HepG2 (cell line): Measurements from ENCODE around the gene NDEL1. TPM values are rescaled to one million over a fixed set of nuclear protein-coding genes. Genes with fewer than 3 reads are reported as not detected.
A peak's percentile ranks its signal among the peaks of the same experiment; 100 is the strongest.

Experiments used
- ATAC-seq: fragments of 200-7000 bp; cut with Tn5 transposase; 3 replicates; pipeline ENCODE4 v1.9.1; 2020; ENCODE audit warnings: mild to moderate bottlenecking, moderate library complexity
- BruUV-seq: library from RNA; stranded (reverse); fragments of 400-500 nt; replicated peaks from 2 replicates; lab custom pipeline; 2021; lab: Mats Ljungman, UMichigan
- CTCF ChIA-PET: fragments of 300-600 bp; formaldehyde crosslinking; extraction: SDS; loops from one replicate; lab custom pipeline; 2021; ENCODE audit warnings: low total read pairs, inconsistent platforms, low intra/inter-chr PET ratio; lab: Yijun Ruan, JAX
- POLR2A ChIA-PET: fragments of 350-600 bp; sonication (Branson Sonifier 250); formaldehyde crosslinking; loops from one replicate; lab custom pipeline; 2020; ENCODE audit warnings: antibody characterized with exemption, inconsistent platforms; lab: Yijun Ruan, JAX
- DNase-seq: peaks from one replicate; pipeline ENCODE4 v3.0.0-alpha.2; 2015; ENCODE audit warnings: low spot score
- FAIRE-seq: peaks from 3 replicates; lab custom pipeline; 2011; peaks lifted over from hg19 to GRCh38; lab: Jason Lieb, UNC
- H2AFZ ChIP-seq: one replicate; pipeline ENCODE4 v1.6.1; 2011; ENCODE audit warnings: low read length, inconsistent platforms
- H3K27ac ChIP-seq: fragments of 300-600 bp; 3 replicates; pipeline ENCODE4 v1.8.0; 2011; ENCODE audit warnings: mixed run types, mild to moderate bottlenecking, mixed read lengths, low read length, inconsistent platforms; ENCODE audit not compliant: insufficient read depth; ENCODE audit errors: extremely low read length
- H3K27me3 ChIP-seq, 2 experiments: fragments of 200-600 bp in 1 of 2; 2 replicates in 1 of 2; 3 replicates in 1 of 2; pipeline versions ENCODE4 v1.6.0 to v1.8.0; 2011; ENCODE audit warnings: low read length in 2 of 2, mild to moderate bottlenecking in 2 of 2, moderate library complexity in 2 of 2, inconsistent platforms in 1 of 2; ENCODE audit not compliant: insufficient read depth in 2 of 2, control insufficient read depth in 1 of 2
- H3K36me3 ChIP-seq, 2 experiments: fragments of 200-600 bp in 1 of 2; replicated peaks in 1 of 2; 2 replicates in 1 of 2; 3 replicates in 1 of 2; pipeline versions ENCODE4 v1.5.1 to v1.8.0; 2011; ENCODE audit warnings: low read length in 2 of 2, inconsistent platforms in 1 of 2; ENCODE audit not compliant: insufficient read depth in 2 of 2, control insufficient read depth in 1 of 2
- H3K4me1 ChIP-seq: 2 replicates; pipeline ENCODE4 v1.5.1; 2012; ENCODE audit warnings: low read length, inconsistent platforms; ENCODE audit not compliant: insufficient read depth
- H3K4me2 ChIP-seq: 2 replicates; pipeline ENCODE4 v1.6.0; 2011; ENCODE audit warnings: low read depth, low read length, inconsistent platforms
- H3K4me3 ChIP-seq, 3 experiments: fragments of 200-600 bp in 1 of 3; sonication (generic), shearing (Covaris generic) in 1 of 3; replicated peaks in 1 of 3; 2 replicates each; pipeline ENCODE4 v1.5.1; 2011 to 2016; ENCODE audit warnings: low read length in 3 of 3, inconsistent platforms in 2 of 3, low read depth in 2 of 3, mild to moderate bottlenecking in 2 of 3, control low read depth in 1 of 3, mixed read lengths in 1 of 3; ENCODE audit not compliant: insufficient read depth in 1 of 3
- H3K79me2 ChIP-seq: one replicate; pipeline ENCODE4 v1.6.1; 2011; ENCODE audit warnings: low read length, inconsistent platforms; ENCODE audit not compliant: insufficient read depth
- H3K9ac ChIP-seq: 2 replicates; pipeline ENCODE4 v1.6.0; 2011; ENCODE audit warnings: mild to moderate bottlenecking, low read depth, low read length, inconsistent platforms; ENCODE audit not compliant: insufficient read depth
- H3K9me3 ChIP-seq: 2 replicates; pipeline ENCODE4 v1.5.1; 2012; ENCODE audit warnings: mild to moderate bottlenecking, low read length
- H4K20me1 ChIP-seq: 2 replicates; pipeline ENCODE4 v1.6.0; 2011; ENCODE audit warnings: inconsistent platforms, mild to moderate bottlenecking, low read length, moderate library complexity; ENCODE audit not compliant: insufficient read depth
- CENPX ChIP-seq: sonication (generic); formaldehyde crosslinking; IDR thresholded peaks from 2 replicates; pipeline ENCODE4 v1.9.0; 2021; ENCODE audit warnings: mild to moderate bottlenecking, missing genetic modification reagents, moderate library complexity
- ERF ChIP-seq: IDR thresholded peaks from 2 replicates; pipeline ENCODE4 v1.6.1; 2018; ENCODE audit warnings: missing biosample characterization, missing genetic modification reagents
- FOSL2 ChIP-seq: sonication (generic); formaldehyde crosslinking; IDR thresholded peaks from 2 replicates; pipeline ENCODE4 v1.4.0; 2020; ENCODE audit warnings: missing genetic modification reagents
- FOXP4 ChIP-seq: sonication (generic); formaldehyde crosslinking; IDR thresholded peaks from 2 replicates; pipeline ENCODE4 v1.4.0; 2020; ENCODE audit warnings: missing genetic modification reagents
- HDAC1 ChIP-seq: sonication (generic); formaldehyde crosslinking; IDR thresholded peaks from 2 replicates; pipeline ENCODE4 v1.5.1; 2020; ENCODE audit warnings: mild to moderate bottlenecking, missing genetic modification reagents
- KAT8 ChIP-seq: IDR thresholded peaks from 2 replicates; pipeline ENCODE4 v1.6.1; 2016; ENCODE audit warnings: missing genetic modification reagents, missing compliant biosample characterization
- MTA3 ChIP-seq: sonication (generic); formaldehyde crosslinking; IDR thresholded peaks from 2 replicates; pipeline ENCODE4 v1.4.0; 2020; ENCODE audit warnings: missing genetic modification reagents
- NCOA2 ChIP-seq: sonication (generic); formaldehyde crosslinking; IDR thresholded peaks from 2 replicates; pipeline ENCODE4 v1.8.0; 2022; ENCODE audit warnings: inconsistent platforms
- NFIC ChIP-seq: IDR thresholded peaks from 2 replicates; pipeline ENCODE4 v1.6.1; 2012; ENCODE audit warnings: mild to moderate bottlenecking, low read length, inconsistent platforms
- PRMT3 ChIP-seq: sonication (generic); formaldehyde crosslinking; IDR thresholded peaks from 2 replicates; pipeline ENCODE4 v1.8.1; 2022; ENCODE audit warnings: low read depth, mild to moderate bottlenecking, moderate library complexity, missing genetic modification reagents, borderline replicate concordance
- SNAPC5 ChIP-seq: sonication (generic); formaldehyde crosslinking; IDR thresholded peaks from 2 replicates; pipeline ENCODE4 v1.8.1; 2023; ENCODE audit warnings: mild to moderate bottlenecking, missing genetic modification reagents, borderline replicate concordance
- ZC3H4 ChIP-seq: sonication (generic); formaldehyde crosslinking; IDR thresholded peaks from 2 replicates; pipeline ENCODE4 v1.4.0; 2020; ENCODE audit warnings: missing genetic modification reagents, borderline replicate concordance
- ZFP36L2 ChIP-seq: sonication (generic); formaldehyde crosslinking; IDR thresholded peaks from 2 replicates; pipeline ENCODE4 v1.4.0; 2020; ENCODE audit warnings: missing genetic modification reagents
- ZNF124 ChIP-seq: sonication (generic); formaldehyde crosslinking; IDR thresholded peaks from 2 replicates; pipeline ENCODE4 v1.4.0; 2020; ENCODE audit warnings: missing genetic modification reagents
- ZNF382 ChIP-seq: sonication (generic); formaldehyde crosslinking; IDR thresholded peaks from 2 replicates; pipeline ENCODE4 v1.5.0; 2020; ENCODE audit warnings: missing genetic modification reagents, mild to moderate bottlenecking, borderline replicate concordance
- ZNF557 ChIP-seq: sonication (generic); formaldehyde crosslinking; IDR thresholded peaks from 2 replicates; pipeline ENCODE4 v1.4.0; 2020; ENCODE audit warnings: missing genetic modification reagents
- ZSCAN9 ChIP-seq: IDR thresholded peaks from 2 replicates; pipeline ENCODE4 v1.6.1; 2016; ENCODE audit warnings: borderline replicate concordance
- WGBS: methylation state at CpG from one replicate; pipeline ENCODE4 v1.1.6; 2017; ENCODE audit warnings: low lambda C conversion rate; 5-methylcytosine and 5-hydroxymethylcytosine counted together
- in situ Hi-C: cut with HindIII; loops from 2 replicates; pipeline ENCODE4 v1.10.0; 2017; ENCODE audit warnings: low pct_unique_long_range_greater_than_20kb; ENCODE audit not compliant: extremely low pct_ligation_motif_present
- intact Hi-C: fragments of 100-400 bp; cut with micrococcal nuclease; formaldehyde crosslinking; loops from one replicate; pipeline ENCODE4 v1.10.0; 2022; ENCODE audit not compliant: unreplicated experiment
- polyA plus RNA-seq, 8 experiments: library from polyadenylated mRNA; depleted of rRNA in 3 of 8; stranded (reverse) in 7 of 8; unstranded in 1 of 8; fragments of >200 nt; fragmentation: Illumina TruSeq in 4 of 8; extraction: Trizol in 4 of 8; gene quantifications; 2 replicates each; pipeline versions ENCODE4 v1.2.1 to v1.2.3, GENCODE V29; 2011 to 2016; ENCODE audit warnings: low read depth in 4 of 8, missing spikeins in 1 of 8, mixed read lengths in 1 of 8; ENCODE audit not compliant: insufficient read depth in 1 of 8
- total RNA-seq, 5 experiments: library from RNA; depleted of rRNA; stranded (reverse); fragments of >200 nt; fragmentation: Illumina TruSeq; extraction: Trizol; gene quantifications; 2 replicates each; pipeline ENCODE4 v1.2.3, GENCODE V29; 2016; ENCODE audit warnings: low read depth in 1 of 5
- TF ChIP-seq, protein P1 (sequence below): sonication (generic); formaldehyde crosslinking; IDR thresholded peaks from 2 replicates; pipeline ENCODE4 v1.9.0; 2021; ENCODE audit warnings: missing genetic modification reagents, mild to moderate bottlenecking, borderline replicate concordance
- TF ChIP-seq, protein P2 (sequence below): IDR thresholded peaks from 2 replicates; pipeline ENCODE4 v1.6.1; 2016; ENCODE audit warnings: mild to moderate bottlenecking

The NDEL1 gene
- total and polyA plus RNA-seq, 2 of the 13 experiments (the other 11 are each of a cell fraction or from before 2014, with no cell fraction given) = 59.8 to 153 TPM

- TF ChIP-seq HDAC1 (no peak), NFIC (no peak), KAT8 (CRISPR knock-in tag) (no peak), CENPX (CRISPR knock-in tag) (no peak), ZC3H4 (no peak), ZNF382 (no peak), MTA3 (no peak), ZNF124 (CRISPR knock-in tag) (no peak), SNAPC5 (CRISPR knock-in tag) (no peak), ZFP36L2 (CRISPR knock-in tag) (no peak)
- TF ChIP-seq, all 625 proteins: peak for 0
Measured at GRCh38 chr17:8447799-8448198, 12.1 kb downstream of the NDEL1 start (continued).

DNA sequence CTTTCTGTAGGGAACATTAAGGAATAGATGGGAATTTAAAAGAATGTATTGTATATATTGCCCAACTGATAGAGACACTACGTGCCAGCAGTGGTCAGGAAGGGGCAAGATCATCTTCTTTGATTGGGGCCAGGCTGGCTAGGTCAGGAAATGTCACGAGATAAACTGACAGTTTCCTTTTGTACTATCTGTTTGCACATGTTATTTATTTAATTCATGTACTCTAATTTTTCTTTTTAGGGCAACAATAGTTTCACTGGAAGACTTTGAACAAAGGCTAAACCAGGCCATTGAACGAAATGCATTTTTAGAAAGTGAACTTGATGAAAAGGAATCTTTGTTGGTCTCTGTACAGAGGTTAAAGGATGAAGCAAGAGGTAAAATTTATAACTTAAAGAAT is 12.6 kb downstream of the NDEL1 start:
- H3K9me3 ChIP-seq = no peaks in the 10 kb centered on the region
- CTCF ChIA-PET = no interaction called here
- H3K4me3 ChIP-seq = peak overlapping the region in 1 of 3 experiments; percentile 31; a peak in 1 of 6 replicates
- H3K36me3 ChIP-seq = peaks cover 8 to 38% of the 10 kb centered on the region in 2 experiments
- BruUV-seq = no TSS peak
- H4K20me1 ChIP-seq = peaks cover 7% of the 10 kb centered on the region; the same call in 1 of the 2 replicates
- ATAC-seq (peak; percentile 75), FAIRE-seq (peak; percentile 34), DNase-seq (peak; percentile 83)
- POLR2A ChIA-PET = interaction anchor here (0.9 to 2.3 kb wide), 2 partner anchors 11 to 28 kb away, joined by 5 read pairs; no protein-coding TSS in a partner anchor
- no peak overlapping the region for H2AFZ ChIP-seq
- H3K79me2 ChIP-seq = peaks cover 22% of the 10 kb centered on the region
- peak overlapping the region; percentile 20; the same call in 1 of the 2 replicates for H3K9ac ChIP-seq
- H3K27me3 ChIP-seq = no peaks in the 10 kb centered on the region
- 3% methylated on average over 3 of the region's 3 CpGs for WGBS
- peak overlapping the region; percentile 30 for H3K4me2 ChIP-seq
- peaks cover 80% of the 10 kb centered on the region for H3K4me1 ChIP-seq
- intact Hi-C loops (loop anchor here (5.0 kb wide), 1 partner anchor 36 kb away; no protein-coding TSS in a partner anchor), in situ Hi-C loops (loop anchor here (5.0 kb wide), 1 partner anchor 36 kb away; no protein-coding TSS in a partner anchor)
- peak overlapping the region; percentile 73 for H3K27ac ChIP-seq
- TF ChIP-seq PRMT3 (CRISPR knock-in tag) (no peak), ZSCAN9 (CRISPR knock-in tag) (no peak), ZNF557 (CRISPR knock-in tag) (no peak), FOXP4 (CRISPR knock-in tag) (peak; percentile 79), ERF (CRISPR knock-in tag) (0 out of 2 replicates have a peak, but pooled peaks have one; percentile 30), SNAPC5 (CRISPR knock-in tag) (no peak), NCOA2 (CRISPR knock-in tag) (peak; percentile 84), FOSL2 (CRISPR knock-in tag) (peak; percentile 32; the same call in 1 of the 2 replicates)
- TF ChIP-seq, protein P1, sequence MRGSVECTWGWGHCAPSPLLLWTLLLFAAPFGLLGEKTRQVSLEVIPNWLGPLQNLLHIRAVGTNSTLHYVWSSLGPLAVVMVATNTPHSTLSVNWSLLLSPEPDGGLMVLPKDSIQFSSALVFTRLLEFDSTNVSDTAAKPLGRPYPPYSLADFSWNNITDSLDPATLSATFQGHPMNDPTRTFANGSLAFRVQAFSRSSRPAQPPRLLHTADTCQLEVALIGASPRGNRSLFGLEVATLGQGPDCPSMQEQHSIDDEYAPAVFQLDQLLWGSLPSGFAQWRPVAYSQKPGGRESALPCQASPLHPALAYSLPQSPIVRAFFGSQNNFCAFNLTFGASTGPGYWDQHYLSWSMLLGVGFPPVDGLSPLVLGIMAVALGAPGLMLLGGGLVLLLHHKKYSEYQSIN (CRISPR knock-in tag) = no peak
- TF ChIP-seq, protein P2, sequence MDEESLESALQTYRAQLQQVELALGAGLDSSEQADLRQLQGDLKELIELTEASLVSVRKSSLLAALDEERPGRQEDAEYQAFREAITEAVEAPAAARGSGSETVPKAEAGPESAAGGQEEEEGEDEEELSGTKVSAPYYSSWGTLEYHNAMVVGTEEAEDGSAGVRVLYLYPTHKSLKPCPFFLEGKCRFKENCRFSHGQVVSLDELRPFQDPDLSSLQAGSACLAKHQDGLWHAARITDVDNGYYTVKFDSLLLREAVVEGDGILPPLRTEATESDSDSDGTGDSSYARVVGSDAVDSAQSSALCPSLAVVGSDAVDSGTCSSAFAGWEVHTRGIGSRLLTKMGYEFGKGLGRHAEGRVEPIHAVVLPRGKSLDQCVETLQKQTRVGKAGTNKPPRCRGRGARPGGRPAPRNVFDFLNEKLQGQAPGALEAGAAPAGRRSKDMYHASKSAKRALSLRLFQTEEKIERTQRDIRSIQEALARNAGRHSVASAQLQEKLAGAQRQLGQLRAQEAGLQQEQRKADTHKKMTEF = 0 out of 2 replicates have a peak, but pooled peaks have one; percentile 40
